Gastroesophageal sphincter (tissue), 3 donors: ENCODE measurements around the gene CAPS.

Experiments used
- EP300 ChIP-seq: sonication (generic); formaldehyde crosslinking; IDR thresholded peaks from one replicate; pipeline ENCODE4 v1.6.1; 2017; ENCODE audit warnings: antibody characterized with exemption, mild to moderate bottlenecking
- POLR2A ChIP-seq, 2 donors: fragments of 450-650 bp; IDR thresholded peaks; one replicate each; pipeline ENCODE4 v1.6.1; 2017; ENCODE audit warnings: antibody characterized with exemption in 2 of 2, mild to moderate bottlenecking in 2 of 2, moderate library complexity in 1 of 2
- POLR2AphosphoS5 ChIP-seq: sonication (generic); formaldehyde crosslinking; IDR thresholded peaks from one replicate; pipeline ENCODE4 v1.6.1; 2017; ENCODE audit warnings: antibody characterized with exemption
- TF ChIP-seq, protein P1 (sequence below), 4 experiments: fragments of 200-600 bp in 2 of 4; fragments of 450-650 bp in 2 of 4; sonication (generic) in 1 of 4; IDR thresholded peaks; one replicate each; pipeline ENCODE4 v1.5.1; 2017 to 2019; ENCODE audit warnings: antibody characterized with exemption in 4 of 4, mild to moderate bottlenecking in 2 of 4, moderate library complexity in 2 of 4

DNA sequence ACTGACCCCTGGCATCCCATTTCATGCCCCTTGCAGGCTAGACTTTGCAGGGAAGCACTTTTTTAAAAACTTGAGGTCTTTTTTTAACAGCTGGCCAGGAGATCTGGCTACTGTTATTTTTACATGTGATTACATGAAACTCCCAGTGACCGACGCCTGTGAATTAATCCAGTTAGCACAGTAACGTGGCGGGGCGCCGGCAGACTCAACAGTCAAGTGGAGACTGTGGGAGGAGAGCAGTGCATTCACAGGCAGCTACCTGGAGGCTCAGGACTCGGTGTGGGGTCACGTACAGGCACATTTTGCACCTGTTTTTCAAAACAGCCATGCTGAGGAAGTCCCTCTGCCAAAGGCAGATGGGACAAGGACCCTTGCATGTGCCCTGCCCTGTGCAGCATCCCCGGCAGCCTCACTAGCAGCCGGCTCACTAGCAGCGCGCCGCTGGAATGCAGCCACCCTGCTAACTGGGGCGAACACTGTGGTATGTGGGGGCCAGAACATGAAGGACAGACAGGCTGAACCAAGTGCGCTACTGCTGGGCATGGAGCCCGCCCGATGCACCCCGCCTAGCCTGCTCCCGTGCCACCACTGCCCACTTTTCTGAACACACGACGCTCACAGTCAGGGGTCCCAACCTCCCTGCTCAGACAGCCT lies 18.7 kb downstream of the CAPS start:
- TF ChIP-seq, protein P1, sequence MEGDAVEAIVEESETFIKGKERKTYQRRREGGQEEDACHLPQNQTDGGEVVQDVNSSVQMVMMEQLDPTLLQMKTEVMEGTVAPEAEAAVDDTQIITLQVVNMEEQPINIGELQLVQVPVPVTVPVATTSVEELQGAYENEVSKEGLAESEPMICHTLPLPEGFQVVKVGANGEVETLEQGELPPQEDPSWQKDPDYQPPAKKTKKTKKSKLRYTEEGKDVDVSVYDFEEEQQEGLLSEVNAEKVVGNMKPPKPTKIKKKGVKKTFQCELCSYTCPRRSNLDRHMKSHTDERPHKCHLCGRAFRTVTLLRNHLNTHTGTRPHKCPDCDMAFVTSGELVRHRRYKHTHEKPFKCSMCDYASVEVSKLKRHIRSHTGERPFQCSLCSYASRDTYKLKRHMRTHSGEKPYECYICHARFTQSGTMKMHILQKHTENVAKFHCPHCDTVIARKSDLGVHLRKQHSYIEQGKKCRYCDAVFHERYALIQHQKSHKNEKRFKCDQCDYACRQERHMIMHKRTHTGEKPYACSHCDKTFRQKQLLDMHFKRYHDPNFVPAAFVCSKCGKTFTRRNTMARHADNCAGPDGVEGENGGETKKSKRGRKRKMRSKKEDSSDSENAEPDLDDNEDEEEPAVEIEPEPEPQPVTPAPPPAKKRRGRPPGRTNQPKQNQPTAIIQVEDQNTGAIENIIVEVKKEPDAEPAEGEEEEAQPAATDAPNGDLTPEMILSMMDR (IDR thresholded peaks at IDR 0.05): no peak
- TF ChIP-seq POLR2A (IDR thresholded peaks at IDR 0.05) (no peak), POLR2AphosphoS5 (no peak), EP300 (no peak)
